Fibroblast of villous mesenchyme (primary cell): ENCODE measurements around the gene MAPRE2. TPM values are rescaled to one million over a fixed set of nuclear protein-coding genes. Genes with fewer than 3 reads are reported as not detected.
"Not testable (repeated sequence)": the region's sequence is repeated elsewhere in the genome, so short reads cannot be mapped to it uniquely, and the experiment has no call there.

ENCODE experiments used
- DNase-seq: peaks from one replicate; pipeline ENCODE4 v3.0.0-alpha.2; 2010; ENCODE audit warnings: low read depth
- H3K4me3 ChIP-seq: 2 replicates; pipeline ENCODE4 v1.5.1; 2011; ENCODE audit warnings: low read depth, mild to moderate bottlenecking, low read length
- total RNA-seq: library from RNA; depleted of rRNA; stranded (reverse); fragments of >200 nt; gene quantifications from 2 replicates; pipeline ENCODE4 v1.2.3, GENCODE V29; 2012
- TF ChIP-seq, protein P1 (sequence below): IDR thresholded peaks from 2 replicates; pipeline ENCODE4 v1.5.1; 2012; ENCODE audit warnings: low read depth, mild to moderate bottlenecking, low read length; ENCODE audit not compliant: insufficient read depth

Gene MAPRE2
- total RNA-seq, 1 donor = 18.6 TPM

DNA sequence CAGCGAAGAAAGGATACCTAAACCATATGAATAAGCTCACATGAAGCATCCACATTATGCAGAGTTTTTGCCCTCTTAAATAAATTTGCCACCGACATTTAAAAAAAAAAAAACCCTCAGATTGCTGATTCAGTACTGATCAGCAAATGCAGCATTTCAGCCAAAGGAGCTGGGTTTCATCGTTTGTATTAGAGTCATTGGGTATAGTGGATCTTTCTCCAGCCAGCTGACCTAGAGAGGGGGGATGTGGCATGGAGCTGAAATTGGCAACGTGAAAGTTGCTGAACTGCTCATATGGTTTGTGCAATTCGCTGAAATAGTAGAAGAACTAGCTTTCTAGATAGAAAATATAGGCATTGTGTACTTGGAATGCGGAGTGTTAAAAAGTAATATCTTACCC, 126.1 kb downstream of the MAPRE2 start:
- TF ChIP-seq, protein P1, sequence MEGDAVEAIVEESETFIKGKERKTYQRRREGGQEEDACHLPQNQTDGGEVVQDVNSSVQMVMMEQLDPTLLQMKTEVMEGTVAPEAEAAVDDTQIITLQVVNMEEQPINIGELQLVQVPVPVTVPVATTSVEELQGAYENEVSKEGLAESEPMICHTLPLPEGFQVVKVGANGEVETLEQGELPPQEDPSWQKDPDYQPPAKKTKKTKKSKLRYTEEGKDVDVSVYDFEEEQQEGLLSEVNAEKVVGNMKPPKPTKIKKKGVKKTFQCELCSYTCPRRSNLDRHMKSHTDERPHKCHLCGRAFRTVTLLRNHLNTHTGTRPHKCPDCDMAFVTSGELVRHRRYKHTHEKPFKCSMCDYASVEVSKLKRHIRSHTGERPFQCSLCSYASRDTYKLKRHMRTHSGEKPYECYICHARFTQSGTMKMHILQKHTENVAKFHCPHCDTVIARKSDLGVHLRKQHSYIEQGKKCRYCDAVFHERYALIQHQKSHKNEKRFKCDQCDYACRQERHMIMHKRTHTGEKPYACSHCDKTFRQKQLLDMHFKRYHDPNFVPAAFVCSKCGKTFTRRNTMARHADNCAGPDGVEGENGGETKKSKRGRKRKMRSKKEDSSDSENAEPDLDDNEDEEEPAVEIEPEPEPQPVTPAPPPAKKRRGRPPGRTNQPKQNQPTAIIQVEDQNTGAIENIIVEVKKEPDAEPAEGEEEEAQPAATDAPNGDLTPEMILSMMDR = no peak
- no peak for DNase-seq
- no peak overlapping the region for H3K4me3 ChIP-seq

DNA sequence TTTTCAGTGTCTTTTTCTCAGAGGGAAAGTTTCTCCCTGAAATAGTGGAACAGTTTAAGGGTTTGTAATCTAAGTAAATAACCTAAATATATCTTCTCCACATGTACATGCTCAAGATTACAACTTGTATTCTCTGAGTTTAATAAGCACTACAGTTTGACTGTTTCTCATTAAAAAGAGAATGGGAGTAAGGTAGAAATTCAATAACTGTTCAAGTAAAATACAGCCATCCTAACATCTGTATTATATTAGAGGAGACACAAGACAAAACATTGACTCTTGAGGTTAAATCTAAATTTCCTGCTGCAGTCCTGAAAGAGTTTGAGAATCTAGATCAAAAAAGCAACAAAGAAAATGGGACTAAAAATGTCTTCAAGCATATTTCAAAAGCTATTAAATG, 126.6 kb downstream of the MAPRE2 start:
- no peak overlapping the region for H3K4me3 ChIP-seq
- no peak for DNase-seq
- TF ChIP-seq, protein P1 = no peak

DNA sequence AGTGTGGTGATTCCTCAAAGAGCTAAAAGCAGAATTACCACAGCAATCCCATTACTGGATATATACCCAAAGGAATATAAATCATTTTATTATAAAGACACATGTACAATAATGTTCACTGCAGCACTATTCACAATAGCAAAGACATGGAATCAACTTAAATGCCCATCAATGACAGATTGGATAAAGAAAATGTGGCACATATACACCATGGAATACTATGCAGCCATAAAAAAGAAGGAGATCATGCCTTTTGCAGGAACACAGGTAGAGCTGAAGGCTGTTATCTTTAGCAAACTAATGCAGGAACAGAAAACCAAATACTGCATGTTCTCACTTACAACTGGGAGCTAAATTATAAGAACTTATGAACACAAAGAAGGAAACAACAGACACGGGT, 129.1 kb downstream of the MAPRE2 start:
- H3K4me3 ChIP-seq, DNase-seq: not testable (repeated sequence)

DNA sequence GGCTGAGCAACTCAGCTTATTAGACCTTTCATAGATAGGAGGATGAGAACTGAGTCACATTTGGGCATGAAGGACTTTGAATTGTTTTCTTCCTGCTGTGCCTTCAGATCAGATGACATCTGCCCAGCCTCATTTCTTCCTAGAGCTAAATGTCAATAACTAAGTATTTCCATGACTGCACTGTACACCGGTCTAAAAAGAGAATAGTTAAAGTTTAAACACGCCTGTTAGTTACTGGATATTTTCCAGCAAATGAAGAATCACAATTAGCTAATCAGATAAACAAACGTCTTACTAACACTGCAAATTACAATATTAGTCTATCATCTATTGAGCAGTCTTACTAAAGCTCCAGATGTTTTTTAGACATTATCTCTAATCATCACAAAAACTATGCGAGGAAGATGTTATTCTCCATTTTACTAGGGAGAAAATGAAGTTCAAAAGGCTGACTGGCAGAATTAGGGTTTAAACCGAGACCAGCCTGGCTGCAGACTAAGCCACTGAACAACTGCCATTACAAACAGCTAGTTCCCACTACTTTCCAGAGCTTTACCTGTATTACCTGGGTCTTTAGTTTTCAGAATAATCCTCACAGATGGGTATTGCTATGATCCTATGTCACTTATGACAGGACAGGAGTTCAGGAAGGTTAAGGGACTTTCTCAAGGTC, 130.2 kb downstream of the MAPRE2 start:
- no peak overlapping the region for H3K4me3 ChIP-seq
- DNase-seq = no peak
- TF ChIP-seq, protein P1 = no peak

DNA sequence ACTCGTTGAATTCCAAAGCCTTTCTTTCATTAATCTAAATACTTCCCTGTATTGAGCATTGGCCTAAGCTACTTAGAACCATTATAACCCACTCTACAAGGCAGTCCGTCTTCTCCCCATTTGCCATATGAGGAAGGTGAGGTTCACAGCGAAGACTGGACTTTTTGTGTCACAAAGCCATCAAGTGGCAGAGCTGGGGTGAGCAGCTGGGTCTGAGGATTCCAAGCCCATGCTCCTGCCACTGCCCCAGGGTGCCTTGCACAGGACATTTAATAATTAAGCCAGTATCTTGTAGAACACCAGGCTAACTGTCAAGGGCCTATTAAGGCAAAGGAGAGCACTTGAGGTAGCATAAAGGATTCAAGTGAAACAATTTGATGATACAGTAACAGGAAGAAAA, 130.8 kb downstream of the MAPRE2 start:
- no peak overlapping the region for H3K4me3 ChIP-seq
- TF ChIP-seq, protein P1 = no peak
- no peak for DNase-seq

DNA sequence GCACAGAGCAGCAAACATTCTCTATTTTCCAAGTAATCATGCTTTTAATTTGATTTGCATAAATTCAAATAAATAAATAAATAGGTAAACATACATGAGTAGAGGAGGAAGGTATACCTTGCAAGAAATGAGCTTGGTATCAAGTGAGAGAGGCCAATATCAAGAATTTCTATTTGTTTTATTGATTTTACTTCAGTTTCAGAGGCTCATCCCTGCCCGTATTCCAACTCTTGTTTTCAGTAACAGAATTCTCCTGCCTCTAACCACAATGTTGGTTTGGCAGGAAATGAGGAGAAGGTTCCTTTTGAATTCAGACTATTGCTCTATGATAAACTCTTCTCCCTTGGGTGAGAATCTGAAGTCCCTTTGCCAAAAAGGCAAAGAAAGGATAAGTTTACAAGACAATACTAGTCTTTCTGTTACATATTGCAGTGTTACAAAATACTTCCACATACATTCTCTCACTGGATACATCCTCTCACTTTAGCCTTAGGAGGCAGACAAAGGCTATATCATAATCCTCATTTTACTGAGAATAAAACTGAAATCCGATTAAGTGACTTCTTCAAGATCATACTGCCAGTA, 131.3 kb downstream of the MAPRE2 start:
- no peak for DNase-seq
- TF ChIP-seq, protein P1 = no peak
- H3K4me3 ChIP-seq = no peak overlapping the region

DNA sequence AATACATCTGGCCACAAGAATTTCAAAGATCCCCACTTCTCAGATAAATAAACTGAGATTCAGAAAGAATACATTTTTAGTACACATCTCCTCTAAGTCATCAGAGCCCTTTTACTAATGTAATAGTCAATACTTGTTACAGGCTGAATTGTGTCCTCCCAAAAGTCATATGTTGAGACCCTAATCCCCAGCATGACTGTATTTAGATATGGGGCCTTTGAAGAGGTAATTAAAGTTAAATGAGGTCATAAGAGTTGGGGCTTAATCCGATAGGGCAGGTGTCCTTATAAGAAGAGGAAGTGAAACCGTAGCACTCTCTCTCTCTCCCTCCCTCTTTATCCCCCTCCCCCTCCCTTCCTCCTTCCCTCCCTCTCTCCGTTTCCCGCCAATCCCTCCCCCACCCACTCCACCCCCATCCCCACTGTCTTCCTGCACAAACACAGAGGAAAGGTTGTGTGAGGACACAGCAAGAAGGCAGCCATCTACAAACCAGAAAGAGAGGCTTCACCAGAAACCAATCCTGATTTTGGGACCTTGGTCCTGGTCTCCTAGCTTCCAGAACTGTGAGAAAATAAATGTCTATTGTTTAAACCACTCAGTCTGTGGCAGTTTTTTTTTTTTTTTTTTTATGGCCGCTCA, 133.0 kb downstream of the MAPRE2 start:
- DNase-seq = no peak
- TF ChIP-seq, protein P1 = no peak
- H3K4me3 ChIP-seq = no peak overlapping the region
